ENCODE results near the gene MAP2K5. TPM values are rescaled to one million over a fixed set of nuclear protein-coding genes. Genes with fewer than 3 reads are reported as not detected.

Gene MAP2K5
- total RNA-seq, 1 donor from 2014 or later = 3.5 TPM

DNA sequence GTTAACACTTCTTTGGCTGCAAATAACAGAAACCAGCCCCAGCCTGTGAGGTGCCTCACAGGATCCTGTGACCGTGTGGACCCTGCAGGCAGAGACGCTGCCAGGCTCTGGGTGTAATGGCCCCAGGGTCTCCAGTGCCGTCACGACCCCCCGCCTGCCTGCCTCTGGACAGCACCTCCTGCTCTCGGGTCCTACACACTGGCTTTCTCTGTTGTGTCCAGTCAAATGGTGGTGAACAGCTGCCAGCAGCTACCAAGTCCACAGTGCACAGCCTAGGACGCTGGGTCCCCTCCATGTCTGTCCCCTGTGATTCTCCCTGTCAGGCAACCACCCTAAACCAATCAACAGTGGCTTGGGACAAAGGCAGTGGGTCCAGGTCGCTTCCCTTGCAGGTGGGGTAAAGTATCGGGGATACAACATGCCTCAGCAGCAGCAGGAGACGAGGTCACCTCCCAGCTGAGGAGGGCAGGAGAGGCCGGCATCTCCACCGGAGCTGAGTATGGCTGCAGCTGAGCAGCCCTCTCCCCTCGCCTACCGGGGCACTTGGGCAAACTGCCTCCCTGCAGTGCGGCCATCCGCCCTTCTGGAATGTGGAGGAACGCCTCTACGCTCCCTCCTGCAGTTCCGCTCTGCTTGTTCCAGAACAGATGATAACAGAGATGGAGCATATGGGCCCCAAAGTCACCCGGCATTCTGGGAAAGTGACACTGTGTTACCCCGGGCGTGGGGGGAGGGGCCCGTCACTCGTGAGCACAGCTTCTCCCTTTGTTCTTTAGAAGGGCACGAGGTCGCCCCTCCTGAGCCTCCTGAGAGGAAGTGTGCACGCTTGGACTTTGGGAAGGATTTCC is 261.7 kb downstream of the MAP2K5 start:
- DNase-seq (ENCODE audit: low read depth in 2 of 2) = no peak

DNA sequence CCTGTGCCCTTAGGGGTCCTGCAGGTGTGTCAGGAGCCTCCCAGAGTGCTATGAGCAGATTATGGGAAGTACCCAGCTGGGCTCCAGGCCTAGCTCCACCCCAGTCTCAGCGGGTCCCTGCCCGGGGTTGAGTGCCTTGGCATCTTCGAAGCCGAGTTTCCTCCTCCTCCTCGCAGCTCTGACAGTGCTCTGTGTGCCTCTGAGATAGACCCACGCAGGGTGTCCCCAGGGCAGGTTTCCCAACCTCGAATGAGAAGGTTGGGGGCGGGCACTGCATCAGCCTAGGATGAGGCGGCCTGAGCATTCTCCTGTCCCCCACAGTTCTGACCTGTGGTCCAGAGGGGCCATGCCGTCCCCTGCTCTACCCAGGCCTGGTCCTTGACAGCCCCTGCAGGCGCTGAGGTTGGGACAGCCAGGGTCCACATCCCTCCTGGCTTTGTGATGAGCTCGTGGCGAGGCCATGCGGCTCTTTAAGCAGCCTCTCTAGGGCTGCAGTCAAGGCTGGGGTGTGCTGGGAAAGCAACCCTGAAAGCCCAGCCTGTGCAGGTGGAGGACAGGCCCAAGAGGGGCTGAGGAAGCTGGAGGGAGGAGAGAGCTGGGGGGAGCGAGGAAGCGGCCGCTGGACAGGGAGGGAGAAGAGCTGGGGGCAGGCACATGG is 262.6 kb downstream of the MAP2K5 start:
- DNase-seq (ENCODE audit: low read depth in 2 of 2) = no peak

DNA sequence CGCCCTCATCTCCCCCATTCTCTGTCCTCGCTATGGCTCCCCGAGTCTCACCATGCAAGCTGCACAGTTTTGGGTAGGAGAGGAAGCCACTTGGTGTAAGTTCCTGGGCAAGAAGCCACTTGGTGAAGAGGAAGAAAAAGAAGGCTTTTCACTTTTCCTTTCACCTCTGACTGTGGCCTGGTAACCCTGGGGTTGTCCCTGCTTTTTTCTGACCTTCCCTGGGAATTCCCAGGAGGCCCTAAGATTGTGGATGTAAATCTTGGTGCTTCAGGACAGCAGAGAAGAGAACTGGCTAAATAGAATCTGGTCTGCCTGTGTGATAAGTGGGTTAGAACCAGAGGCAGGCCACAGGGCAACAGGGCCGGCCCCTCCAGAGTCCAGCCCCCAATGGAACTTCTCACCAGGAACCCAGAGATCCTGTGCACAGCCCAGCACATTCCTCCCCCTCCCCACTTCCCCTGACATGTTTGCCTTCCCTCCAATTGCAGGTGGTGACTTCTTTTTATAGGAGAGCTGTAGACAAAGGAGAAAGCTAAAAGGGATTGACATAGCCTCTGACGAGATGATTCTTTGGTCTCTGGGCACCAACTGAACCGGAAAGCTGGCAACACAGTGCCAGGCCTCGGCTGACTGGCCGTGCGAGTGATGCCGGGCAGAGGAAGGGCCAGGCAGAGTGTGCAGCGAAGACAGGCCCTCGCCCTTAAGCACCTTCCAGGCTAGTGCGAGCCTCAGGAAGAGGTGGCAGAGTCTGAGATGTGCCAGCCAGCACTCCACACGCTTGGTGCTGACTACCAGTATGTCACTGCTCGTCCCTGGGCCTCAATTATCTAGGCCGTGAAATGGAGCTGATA is 263.4 kb downstream of the MAP2K5 start:
- no peak for DNase-seq (ENCODE audit: low read depth in 2 of 2)

DNA sequence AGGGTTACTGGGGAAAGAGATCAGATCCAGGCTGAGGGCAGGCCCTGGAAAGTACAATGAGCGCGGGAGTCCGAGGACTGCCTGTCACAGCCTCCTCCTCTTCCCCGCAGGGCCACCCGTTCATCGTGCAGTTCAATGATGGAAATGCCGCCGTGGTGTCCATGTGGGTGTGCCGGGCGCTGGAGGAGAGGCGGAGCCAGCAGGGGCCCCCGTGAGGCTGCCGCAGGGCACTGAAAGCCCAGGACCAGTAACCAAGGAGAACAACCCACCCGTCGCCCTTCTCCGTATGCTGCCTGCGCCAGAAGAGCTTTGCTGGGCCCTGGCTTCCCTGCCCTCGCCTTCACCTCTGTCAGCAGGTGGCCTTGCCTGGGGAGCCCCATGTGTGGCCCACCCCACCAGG is 264.0 kb downstream of the MAP2K5 start:
- DNase-seq (ENCODE audit: low read depth in 2 of 2) = no peak

DNA sequence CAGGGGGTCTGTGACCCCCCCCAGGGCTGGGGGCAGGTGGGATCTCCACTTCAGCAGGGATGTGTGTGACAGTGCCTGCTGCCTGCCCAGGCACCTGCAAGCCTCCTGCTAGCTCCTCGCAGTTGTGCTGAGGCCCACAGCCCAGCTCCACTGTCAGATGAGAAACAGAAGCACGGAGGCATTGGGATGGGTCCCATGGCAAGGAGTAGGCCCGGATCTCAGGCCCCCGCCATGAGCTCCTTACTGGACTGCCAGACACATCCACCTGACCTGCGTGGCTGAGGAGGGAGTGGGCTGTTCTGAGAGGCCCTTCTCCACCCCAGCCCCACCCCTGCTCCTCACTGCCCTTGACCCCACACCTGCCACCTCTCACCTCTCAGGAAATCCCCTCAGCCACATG is 264.6 kb downstream of the MAP2K5 start:
- no peak for DNase-seq (ENCODE audit: low read depth in 2 of 2)

DNA sequence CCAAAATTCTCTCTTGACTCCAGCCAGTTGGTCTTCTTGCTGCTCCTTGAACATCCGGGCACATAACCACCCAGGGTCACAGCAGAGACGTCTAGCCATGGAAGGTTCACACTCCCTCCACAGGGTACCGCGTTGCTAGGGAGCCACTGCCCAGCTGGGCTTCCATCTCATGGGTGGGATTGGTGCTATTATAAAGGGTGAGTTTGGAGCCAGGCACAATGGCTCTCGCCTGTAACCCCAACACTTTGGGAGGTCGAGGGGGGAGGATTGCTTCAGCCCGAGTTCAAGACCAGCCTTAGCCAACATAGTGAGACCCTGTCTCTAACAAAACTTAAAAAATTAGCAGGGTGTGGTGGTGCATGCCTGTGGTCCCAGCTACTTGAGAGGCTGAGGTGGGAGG is 265.3 kb downstream of the MAP2K5 start:
- DNase-seq (ENCODE audit: low read depth in 2 of 2) = no peak

DNA sequence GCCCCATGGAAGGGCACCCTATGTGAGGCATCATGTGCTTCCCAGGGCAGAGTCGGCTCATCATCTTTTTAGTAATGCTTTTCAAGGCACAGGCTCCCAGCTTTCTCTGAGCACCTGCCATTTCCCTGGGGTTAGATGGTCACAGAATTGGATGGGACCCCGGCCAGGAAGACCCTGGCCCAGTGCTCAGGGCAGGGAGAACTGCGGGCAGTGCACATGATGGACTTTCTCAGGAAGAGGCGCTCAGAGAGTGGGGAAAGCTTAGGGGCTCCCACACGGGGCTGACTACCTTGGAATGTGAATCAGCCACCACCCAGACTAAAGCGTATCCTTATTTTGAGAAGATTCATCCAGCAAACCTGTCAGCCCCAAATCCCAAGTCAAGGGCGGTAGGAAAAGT is 266.3 kb downstream of the MAP2K5 start:
- no peak for DNase-seq (ENCODE audit: low read depth in 2 of 2)

DNA sequence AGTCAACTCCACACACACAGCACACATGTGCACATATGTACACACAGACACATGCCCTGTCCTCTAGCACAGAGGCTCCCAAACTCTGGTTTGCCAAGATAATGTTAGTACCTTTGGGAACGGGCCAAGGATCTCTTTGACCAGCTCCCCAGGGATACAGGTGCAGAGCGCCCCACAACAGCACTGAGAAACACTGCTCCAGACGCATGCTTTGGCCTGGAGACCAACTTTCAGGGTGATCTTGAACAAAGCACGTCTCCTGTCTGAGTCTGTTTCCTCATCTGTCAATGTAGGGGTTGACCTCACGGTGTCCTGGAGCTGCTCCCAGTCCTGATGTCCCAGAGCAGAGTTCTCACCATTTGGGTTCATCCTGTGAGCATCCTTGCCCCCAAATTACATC is 266.9 kb downstream of the MAP2K5 start:
- DNase-seq (ENCODE audit: low read depth in 2 of 2) = no peak

DNA sequence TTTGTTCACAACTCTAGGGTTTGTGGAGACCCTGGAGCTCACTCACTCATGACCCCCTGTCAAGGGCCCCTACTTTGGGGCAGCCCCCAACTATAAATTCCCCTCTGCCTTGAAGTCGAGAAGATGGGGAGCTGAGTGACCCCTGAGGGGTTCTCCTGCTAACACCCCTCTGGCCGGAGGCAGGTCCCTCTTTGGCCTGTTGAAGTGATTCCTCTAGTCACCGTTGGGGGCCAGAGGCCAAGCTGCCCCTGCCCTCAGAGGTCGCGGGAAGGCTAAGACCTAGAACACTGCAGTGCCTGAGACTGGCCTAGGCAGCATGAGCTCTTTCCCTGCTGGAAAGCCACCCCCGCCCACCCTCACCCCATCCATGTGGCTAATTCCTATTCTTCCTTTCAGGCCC is 267.4 kb downstream of the MAP2K5 start:
- no peak for DNase-seq (ENCODE audit: low read depth in 2 of 2)

DNA sequence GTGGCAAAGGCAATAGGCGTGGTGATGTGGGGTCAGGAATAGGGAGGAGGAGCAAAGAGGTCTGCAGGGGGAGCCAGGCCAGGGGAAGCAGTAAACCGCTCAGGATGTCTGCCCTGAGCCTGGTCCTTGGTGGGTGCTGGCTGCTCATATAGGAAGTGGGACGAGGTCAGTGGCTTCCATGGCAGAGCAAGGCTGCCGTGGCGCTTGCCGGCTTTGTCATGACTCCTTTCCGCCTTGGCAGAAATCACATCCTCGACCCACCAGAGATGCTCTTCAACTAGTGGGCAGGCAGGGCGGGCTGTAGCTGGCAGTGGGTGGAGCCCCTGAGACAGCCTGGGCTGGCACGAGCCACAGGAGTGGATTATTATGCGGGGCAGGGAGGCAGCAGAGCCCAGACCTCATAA is 269.7 kb downstream of the MAP2K5 start:
- no peak for DNase-seq (ENCODE audit: low read depth in 2 of 2)

DNA sequence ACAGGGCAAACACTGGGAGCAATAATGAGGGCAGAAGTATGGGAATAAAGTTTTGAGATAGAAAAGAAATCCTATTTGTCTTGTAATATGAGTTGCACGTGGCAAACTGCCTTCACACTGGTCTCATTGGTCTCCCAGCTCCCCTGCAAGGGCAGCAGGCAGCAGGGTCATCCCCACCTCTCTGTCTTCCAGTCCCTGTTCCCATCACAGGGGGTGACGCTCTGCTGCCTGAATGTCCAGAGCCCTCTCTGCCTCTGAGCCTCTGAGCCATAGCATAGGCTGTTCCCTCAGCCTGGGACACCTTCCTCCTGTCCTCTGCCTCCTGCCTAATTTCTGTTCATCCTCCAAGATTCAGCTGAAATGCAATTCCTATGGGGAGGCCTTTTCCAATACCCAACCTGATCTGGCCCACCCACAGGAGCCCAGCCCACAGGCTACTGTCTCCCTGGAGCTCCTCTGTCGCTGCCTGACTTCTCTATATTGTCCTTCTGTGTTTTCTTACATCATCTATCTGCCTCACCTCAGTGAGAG is 270.7 kb downstream of the MAP2K5 start:
- DNase-seq (ENCODE audit: low read depth in 2 of 2) = no peak

DNA sequence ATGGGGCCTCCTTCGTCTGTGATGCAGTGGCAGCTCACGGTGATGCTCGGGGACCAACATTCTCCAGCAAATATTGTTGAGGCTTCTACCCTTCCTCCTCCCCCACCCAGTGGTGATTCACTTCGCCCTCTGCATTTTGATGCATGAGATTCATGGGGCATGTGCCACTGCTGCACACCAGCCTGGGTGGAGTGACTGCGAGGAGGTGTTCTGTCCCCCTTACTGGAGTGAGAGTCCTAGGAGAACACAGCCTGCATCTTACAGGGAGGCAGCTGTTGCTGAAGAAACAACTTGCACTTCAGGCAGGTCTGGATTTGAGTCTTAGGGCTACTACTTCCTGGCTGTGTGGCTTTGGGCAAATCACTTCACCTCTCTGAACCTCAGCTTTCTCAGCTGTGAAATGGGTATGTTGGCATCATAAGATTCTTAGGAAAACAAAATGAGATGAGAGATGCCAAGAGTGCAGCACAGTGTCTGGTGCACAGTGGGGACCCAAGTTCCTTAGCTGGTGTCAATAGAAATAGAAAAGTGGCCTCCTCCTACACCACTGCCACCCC is 272.6 kb downstream of the MAP2K5 start:
- DNase-seq (ENCODE audit: low read depth in 2 of 2) = no peak

DNA sequence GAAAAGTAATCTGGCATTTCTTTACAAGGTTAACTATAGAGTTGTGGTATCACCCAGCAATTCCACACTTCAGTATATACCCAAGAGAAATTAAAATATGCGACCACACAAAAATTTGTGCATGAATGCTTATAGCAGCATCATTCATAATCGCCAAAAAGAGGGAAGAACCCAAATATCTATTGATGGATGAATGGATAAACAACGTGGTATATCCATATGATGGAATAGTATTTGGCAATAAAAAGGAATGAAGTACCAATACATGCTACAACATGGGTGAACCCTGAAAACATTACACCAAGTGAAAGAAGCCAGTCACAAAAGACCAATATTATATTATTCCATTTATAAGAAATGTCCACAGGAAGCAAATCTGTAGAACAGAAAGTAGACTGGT is 274.2 kb downstream of the MAP2K5 start:
- DNase-seq (ENCODE audit: low read depth in 2 of 2) = no peak

DNA sequence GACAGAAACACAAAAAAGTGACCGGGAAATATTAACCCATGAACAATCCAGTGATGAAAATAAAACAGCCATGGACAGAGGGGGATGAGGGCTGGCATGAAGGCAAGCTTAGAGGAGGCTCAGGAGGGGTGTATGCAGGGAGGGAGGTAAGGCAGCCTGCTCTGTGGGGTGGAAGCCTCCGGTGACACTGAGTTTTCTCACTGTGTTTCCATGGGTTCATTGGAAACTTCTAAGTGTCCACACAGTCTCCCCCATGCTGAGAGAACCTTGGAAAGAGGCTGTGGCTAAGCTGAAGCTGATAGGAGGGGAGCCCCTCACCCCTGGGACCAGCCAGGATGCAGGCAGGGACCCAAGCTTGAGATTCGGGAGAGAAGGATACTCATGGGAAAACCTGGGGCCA is 276.0 kb downstream of the MAP2K5 start:
- no peak for DNase-seq (ENCODE audit: low read depth in 2 of 2)

DNA sequence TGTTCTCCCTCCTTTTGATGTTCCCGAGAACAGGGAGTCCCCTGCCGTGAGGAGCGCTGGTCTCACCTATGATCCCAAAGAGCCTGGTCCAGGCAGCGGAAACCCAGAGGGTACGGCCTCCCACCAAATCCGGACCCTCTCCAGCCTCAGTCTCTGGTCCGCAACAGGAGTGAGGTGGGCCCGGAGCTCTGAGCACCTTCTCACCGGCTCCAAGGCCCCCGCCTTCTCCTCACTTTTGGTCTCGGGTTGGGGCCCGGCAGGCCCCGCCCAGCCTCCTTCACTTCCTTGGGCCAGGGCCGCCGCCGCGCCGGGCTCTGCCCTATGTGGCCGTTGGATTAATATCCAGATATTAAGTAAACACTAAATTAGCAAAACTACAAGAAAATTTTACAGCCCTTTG is 277.1 kb downstream of the MAP2K5 start:
- DNase-seq (ENCODE audit: low read depth in 2 of 2) = no peak

DNA sequence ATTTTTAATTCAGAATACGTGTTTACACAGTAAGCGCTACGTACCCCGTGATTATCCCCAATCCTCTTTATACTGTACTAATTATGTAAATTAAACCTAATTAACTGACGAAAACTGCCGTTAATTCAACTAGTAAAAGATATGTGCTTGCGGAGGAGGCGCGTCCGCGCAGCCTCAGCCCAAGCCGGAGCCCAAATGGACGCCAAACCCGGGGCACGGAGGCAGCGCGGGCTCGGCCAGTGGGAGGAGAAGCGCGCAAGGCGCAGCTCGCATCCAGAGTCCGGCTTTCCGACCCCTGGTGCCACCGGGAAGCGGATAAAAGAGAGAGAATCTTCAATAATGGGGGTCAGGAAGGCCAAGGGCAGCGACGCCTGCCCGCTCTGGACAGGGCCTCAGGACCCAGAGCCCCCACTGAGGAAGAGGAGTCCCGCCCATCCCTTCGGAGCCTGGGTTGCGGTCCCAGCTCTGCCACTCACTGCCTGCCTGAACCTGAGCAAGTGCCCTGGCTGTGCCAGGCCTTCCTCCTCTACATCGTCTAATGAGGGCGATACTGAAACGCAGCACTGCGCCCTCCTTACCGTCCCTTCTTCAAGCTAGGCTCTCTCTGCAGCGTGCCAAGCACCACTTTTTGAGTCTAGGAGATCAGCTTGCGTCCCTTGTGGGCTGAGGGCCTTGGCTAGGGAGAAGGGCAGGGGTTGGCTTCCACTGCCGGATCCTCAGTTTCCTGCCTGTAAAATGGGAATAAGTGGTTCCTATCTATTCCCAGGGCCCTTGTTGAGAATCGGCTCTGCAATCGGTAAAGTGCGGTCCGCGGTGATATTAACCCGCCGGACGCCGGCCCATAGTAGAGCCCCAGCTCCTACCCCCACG is 277.9 kb downstream of the MAP2K5 start:
- DNase-seq (ENCODE audit: low read depth in 2 of 2) = no peak

DNA sequence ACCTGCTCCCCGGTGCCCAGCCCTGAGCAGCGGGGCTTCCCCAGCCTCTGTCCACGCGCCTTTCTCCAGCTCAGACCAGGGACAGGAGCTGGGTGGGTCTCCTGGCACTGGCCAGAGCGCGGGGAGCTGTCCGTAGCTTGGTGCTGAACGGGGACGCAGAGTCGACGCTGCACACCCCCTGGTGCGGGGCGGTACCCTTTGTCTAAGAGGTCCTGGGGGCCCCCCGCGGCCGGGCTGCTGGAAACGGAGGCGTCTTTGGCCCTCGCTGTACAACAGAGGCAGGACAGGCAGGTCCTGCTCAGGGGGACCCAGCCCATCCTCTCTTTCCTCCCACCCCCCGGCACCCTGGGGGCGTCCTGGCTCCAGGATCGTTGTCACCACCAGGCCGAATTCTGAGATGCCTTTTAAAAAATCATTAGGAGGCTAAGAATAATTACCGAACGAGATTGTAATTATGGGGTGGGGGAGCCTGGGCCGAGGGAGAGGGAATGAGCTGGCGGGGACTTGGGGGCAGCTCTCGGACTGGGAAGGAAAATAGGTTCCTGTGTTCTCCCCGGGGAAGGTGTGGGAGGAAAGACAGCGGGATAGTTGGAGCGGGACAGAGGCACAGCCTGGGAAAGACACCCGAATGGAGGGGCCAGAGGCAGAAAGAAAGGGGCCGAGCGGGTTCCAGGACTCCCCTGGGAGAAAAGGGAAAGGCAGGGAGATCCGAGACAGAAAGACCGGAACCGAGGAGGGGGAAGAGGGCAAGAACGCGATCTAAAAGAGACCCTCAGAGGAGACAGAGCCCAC is 278.7 kb downstream of the MAP2K5 start:
- DNase-seq (ENCODE audit: low read depth in 2 of 2) = peak; percentile 38 to 71

DNA sequence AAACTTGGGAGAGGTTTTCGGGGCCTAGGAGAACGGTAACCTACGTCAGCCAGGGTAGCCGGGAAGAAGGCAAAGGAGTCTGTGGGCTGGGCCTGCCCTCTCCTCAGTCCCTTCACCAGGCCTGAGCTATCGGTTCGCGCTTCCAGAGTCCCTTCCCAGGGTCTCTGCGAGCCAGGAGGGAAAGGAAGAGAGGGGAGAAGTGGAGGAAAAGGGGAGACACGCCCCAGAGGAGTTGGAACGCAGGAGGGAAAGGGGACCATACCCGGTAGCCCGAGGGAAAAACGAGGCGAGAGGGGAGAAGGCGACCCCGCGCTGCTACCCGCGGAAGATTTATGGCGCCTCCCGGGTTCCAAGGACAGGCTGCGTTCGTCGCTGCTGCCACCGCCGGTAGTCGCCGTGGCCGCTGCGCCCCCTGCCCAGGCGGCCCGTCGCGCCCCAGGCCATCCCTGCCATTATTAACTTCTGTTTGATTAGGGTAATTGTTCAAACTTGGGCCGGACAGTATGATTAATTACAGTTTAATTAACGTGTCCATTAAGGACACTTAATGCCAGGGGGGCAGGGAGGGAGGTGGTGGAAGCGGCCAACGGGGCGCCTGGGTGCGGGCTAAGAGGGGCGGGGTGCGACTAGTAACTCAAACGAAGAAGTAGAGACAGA is 279.4 kb downstream of the MAP2K5 start:
- DNase-seq (ENCODE audit: low read depth in 2 of 2) = no peak

DNA sequence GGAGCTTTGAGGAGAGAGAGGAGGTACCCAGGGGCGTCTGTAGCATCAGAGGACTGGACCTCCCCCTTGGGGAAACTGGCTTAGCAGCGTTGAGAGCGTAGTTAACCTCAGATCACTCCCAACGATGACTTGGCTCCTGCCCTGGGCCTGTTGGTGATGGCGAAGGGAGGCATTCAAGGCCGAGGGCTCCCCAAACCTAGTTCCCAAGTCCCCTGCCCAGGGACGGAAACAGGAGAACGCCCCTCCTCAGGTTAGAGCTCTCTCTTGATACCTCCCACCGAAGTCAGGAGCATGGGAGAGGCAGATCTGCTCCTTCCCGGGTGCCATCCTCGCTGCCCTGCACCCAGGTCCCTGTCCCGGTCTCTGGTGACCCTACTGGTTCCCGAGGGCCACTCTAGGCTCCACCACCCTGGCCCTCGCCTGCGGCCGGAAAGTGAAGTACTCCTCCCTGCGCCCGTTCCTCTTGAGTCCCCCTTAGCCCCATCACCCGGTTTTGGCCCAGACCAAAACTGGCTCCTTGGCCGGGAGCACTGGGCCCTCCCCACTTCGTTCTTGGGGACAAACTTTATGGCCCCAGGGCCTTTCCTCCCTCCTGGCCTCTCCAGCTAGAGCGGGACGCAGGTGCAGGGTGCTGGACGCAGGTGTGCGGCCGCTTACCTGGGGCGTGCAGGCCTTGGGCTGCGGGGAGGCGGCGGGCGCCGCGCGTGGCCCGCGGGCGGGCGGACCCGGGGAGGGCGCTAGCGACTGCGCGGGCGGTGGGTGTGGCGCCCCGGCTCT is 280.2 kb downstream of the MAP2K5 start:
- DNase-seq (ENCODE audit: low read depth in 2 of 2) = no peak
